Common myeloid progenitor, CD34-positive (primary cell): Measurements from ENCODE around the gene LCE1C.

Experiments
- CTCF ChIA-PET: fragments of 350-600 bp; sonication (Branson Sonifier 250); formaldehyde crosslinking; loops from one replicate; lab custom pipeline; 2021; ENCODE audit warnings: antibody characterized with exemption; lab: Charles Lee
- POLR2A ChIA-PET: fragments of 350-600 bp; sonication (Branson Sonifier 250); formaldehyde crosslinking; loops from one replicate; lab custom pipeline; 2021; ENCODE audit warnings: antibody characterized with exemption; lab: Charles Lee
- DNase-seq, 3 donors: peaks; one replicate each; pipeline versions ENCODE4 v3.0.0 to v3.0.0-alpha.2; 2013
- H3K27ac ChIP-seq, 2 experiments: 1 replicate in 1 of 2; 2 replicates in 1 of 2; pipeline ENCODE4 v1.7.0; 2013; ENCODE audit warnings: inconsistent platforms in 2 of 2, low read length in 2 of 2, mild to moderate bottlenecking in 2 of 2, low read depth in 1 of 2, moderate library complexity in 1 of 2; ENCODE audit not compliant: severe bottlenecking in 2 of 2, insufficient read depth in 1 of 2, poor library complexity in 1 of 2
- H3K27me3 ChIP-seq, 5 experiments: replicated peaks in 2 of 5; 1 replicate in 3 of 5; 2 replicates in 2 of 5; pipeline versions ENCODE4 v1.6.1 to v1.7.0; 2013; ENCODE audit warnings: low read length in 4 of 5, mild to moderate bottlenecking in 2 of 5, moderate library complexity in 2 of 5, inconsistent platforms in 1 of 5; ENCODE audit not compliant: insufficient read depth in 5 of 5, control insufficient read depth in 4 of 5
- H3K36me3 ChIP-seq, 4 experiments: 1 replicate in 2 of 4; 2 replicates in 2 of 4; pipeline versions ENCODE4 v1.6.1 to v1.7.0; 2013; ENCODE audit warnings: low read length in 3 of 4, control low read depth in 1 of 4, mild to moderate bottlenecking in 1 of 4; ENCODE audit not compliant: control insufficient read depth in 4 of 4, insufficient read depth in 4 of 4
- H3K4me1 ChIP-seq, 4 experiments: 1 replicate in 3 of 4; 2 replicates in 1 of 4; pipeline versions ENCODE4 v1.6.1 to v1.7.1; 2013; ENCODE audit warnings: low read length in 3 of 4, mild to moderate bottlenecking in 3 of 4, control low read depth in 1 of 4, inconsistent platforms in 1 of 4, moderate library complexity in 1 of 4; ENCODE audit not compliant: control insufficient read depth in 4 of 4, insufficient read depth in 4 of 4; ENCODE audit errors: control extremely low read depth in 1 of 4
- H3K4me3 ChIP-seq, 7 experiments: 1 replicate in 4 of 7; 2 replicates in 3 of 7; pipeline versions ENCODE4 v1.5.1 to v1.7.0; 2013; ENCODE audit warnings: mild to moderate bottlenecking in 7 of 7, low read length in 6 of 7, moderate library complexity in 6 of 7, inconsistent platforms in 2 of 7, low read depth in 2 of 7, control low read depth in 1 of 7; ENCODE audit not compliant: insufficient read depth in 4 of 7, control insufficient read depth in 1 of 7; ENCODE audit errors: extremely low read depth in 1 of 7
- H3K9me3 ChIP-seq, 5 experiments: 1 replicate in 4 of 5; 2 replicates in 1 of 5; pipeline versions ENCODE4 v1.6.1 to v1.7.1; 2013; ENCODE audit warnings: low read length in 4 of 5, mild to moderate bottlenecking in 2 of 5, inconsistent platforms in 1 of 5, low read depth in 1 of 5, moderate library complexity in 1 of 5; ENCODE audit not compliant: control insufficient read depth in 4 of 5, insufficient read depth in 2 of 5; ENCODE audit errors: control extremely low read depth in 1 of 5
- WGBS: methylation state at CpG from one replicate; pipeline ENCODE4 v1.1.5; 2013; ENCODE audit not compliant: insufficient coverage; 5-methylcytosine and 5-hydroxymethylcytosine counted together

The LCE1C gene

GRCh38 chr1:152760551-152761190 lies 45.8 kb downstream of the LCE1C start:
- no peaks in the 10 kb centered on the region for H3K4me1 ChIP-seq
- H3K36me3 ChIP-seq: no peaks in the 10 kb centered on the region
- CTCF ChIA-PET: no interaction called here
- DNase-seq: no peak
- H3K4me3 ChIP-seq: no peak overlapping the region
- H3K27me3 ChIP-seq: peaks cover 0 to 13% (median 0%) of the 10 kb centered on the region in 5 experiments
- WGBS: 94% methylated on average over 28 of the region's 31 CpGs
- H3K27ac ChIP-seq: no peak overlapping the region
- POLR2A ChIA-PET: no interaction called here
- H3K9me3 ChIP-seq: no peaks in the 10 kb centered on the region

GRCh38 chr1:152759453-152760173 lies 46.8 kb downstream of the LCE1C start:
- no peaks in the 10 kb centered on the region for H3K36me3 ChIP-seq
- H3K27me3 ChIP-seq: peaks cover 0 to 16% (median 0%) of the 10 kb centered on the region in 5 experiments
- H3K4me1 ChIP-seq: no peaks in the 10 kb centered on the region
- ChIA-PET POLR2A (no interaction called here), CTCF (no interaction called here)
- no peaks in the 10 kb centered on the region for H3K9me3 ChIP-seq
- no peak for DNase-seq
- no peak overlapping the region for H3K27ac ChIP-seq
- WGBS: 93% methylated on average over 8 of the region's 8 CpGs
- H3K4me3 ChIP-seq: no peak overlapping the region

- POLR2A ChIA-PET: no interaction called here
- DNase-seq: no peak
Observed at GRCh38 chr1:152758636-152759035, 47.8 kb downstream of the LCE1C start.

GRCh38 chr1:152757747-152758146 lies 48.7 kb downstream of the LCE1C start, which contains the start of gene KPRP:
Gene KPRP (plus strand): TSS chr1:152758025. CDS start chr1:152759589, 1,564 bp downstream.
- DNase-seq: no peak
- ChIA-PET POLR2A (no interaction called here), CTCF (interaction anchor here (0.6 kb wide), 1 partner anchor 532 kb away, joined by 3 read pairs; no protein-coding TSS in a partner anchor)
- WGBS: 80% methylated on average over 3 of the region's 6 CpGs
- Histone ChIP-seq H3K27ac (no peak within 1 kb of the TSS), H3K27me3 (peaks cover 0 to 18% (median 0%) of the 10 kb centered on the region in 5 experiments), H3K36me3 (no peaks in the 10 kb centered on the region), H3K4me1 (no peaks in the 10 kb centered on the region), H3K4me3 (no peak within 1 kb of the TSS), H3K9me3 (no peaks in the 10 kb centered on the region)

More at GRCh38 chr1:152758636-152759035, 47.8 kb downstream of the LCE1C start:
- Histone ChIP-seq H3K27me3 (peaks cover 0 to 16% (median 0%) of the 10 kb centered on the region in 5 experiments), H3K9me3 (no peaks in the 10 kb centered on the region), H3K4me3 (no peak overlapping the region), H3K36me3 (no peaks in the 10 kb centered on the region), H3K27ac (no peak overlapping the region), H3K4me1 (no peaks in the 10 kb centered on the region)
- CTCF ChIA-PET: no interaction called here
- WGBS: 79% methylated on average over 3 of the region's 4 CpGs

- no peaks in the 10 kb centered on the region for H3K9me3 ChIP-seq
- H3K27me3 ChIP-seq: peaks cover 0 to 22% (median 3%) of the 10 kb centered on the region in 5 experiments
- no peak overlapping the region for H3K4me3 ChIP-seq
- ChIA-PET POLR2A (no interaction called here), CTCF (no interaction called here)
- no peaks in the 10 kb centered on the region for H3K36me3 ChIP-seq
- no peaks in the 10 kb centered on the region for H3K4me1 ChIP-seq
- no peak overlapping the region for H3K27ac ChIP-seq
- DNase-seq: no peak
- WGBS: no CpG with 5 or more reads among the region's 2 CpGs
Observed at GRCh38 chr1:152756872-152757271, 49.6 kb downstream of the LCE1C start.
